ENCODE results near the gene TTLL6.

- TF ChIP-seq CTCF (conservative IDR thresholded peaks at IDR 0.05; ENCODE audit: low read depth, low read length) = no peak
- TF ChIP-seq EZH2 (IDR thresholded peaks at IDR 0.05; ENCODE audit: low read length, unreplicated experiment) = no peak
- TF ChIP-seq EZH2phosphoT487 (IDR thresholded peaks at IDR 0.05; ENCODE audit: borderline replicate concordance, low read length) = no peak
Observed at GRCh38 chr17:48757524-48757961, 59.5 kb downstream of the TTLL6 start.
